ENCODE measurements around the gene SGO2. TPM values are rescaled to one million over a fixed set of nuclear protein-coding genes. Genes with fewer than 3 reads are reported as not detected.

Gene SGO2
- total RNA-seq, 1 experiment from 2014 or later, result 25.4 TPM

- Histone ChIP-seq H2AFZ (ENCODE audit: low read depth, low read length, poor library complexity, severe bottlenecking) (no peak overlapping the region), H3K9me2 (ENCODE audit: insufficient read depth) (no peaks in the 10 kb centered on the region), H3K27me3 (ENCODE audit: insufficient read depth, low read length) (no peaks in the 10 kb centered on the region), H3K4me2 (ENCODE audit: low read length) (no peak overlapping the region), H3K9ac (ENCODE audit: low read length) (no peak overlapping the region), H3K27ac (ENCODE audit: low read depth, low read length) (no peak overlapping the region), H3K4me3 (replicated peaks in 1 of 2; ENCODE audit: low read depth in 1 of 2, low read length in 2 of 2) (no peak overlapping the region), H3K36me3 (ENCODE audit: control insufficient read depth in 1 of 2, insufficient read depth in 2 of 2, low read length in 2 of 2) (peaks cover 0 to 8% of the 10 kb centered on the region in 2 experiments; a peak in 2 of 4 replicates), H3K4me1 (ENCODE audit: control insufficient read depth in 1 of 2, insufficient read depth in 2 of 2, low read length in 2 of 2) (peaks cover 0 to 6% of the 10 kb centered on the region in 2 experiments; a peak in 1 of 4 replicates), H4K20me1 (ENCODE audit: insufficient read depth) (no peaks in the 10 kb centered on the region), H3K79me2 (ENCODE audit: insufficient read depth, low read length) (no peaks in the 10 kb centered on the region), H3K9me3 (ENCODE audit: control insufficient read depth in 1 of 2, insufficient read depth in 1 of 2, low read depth in 1 of 2, low read length in 2 of 2) (no peaks in the 10 kb centered on the region)
- ChIA-PET CTCF (interaction anchor here (1.2 kb wide), 1 partner anchor 215 kb away, joined by 3 read pairs; no protein-coding TSS in a partner anchor), POLR2A (no interaction called here), RAD21 (ENCODE audit: low non-redundant PET in 1 of 2, low total read pairs in 2 of 2, uncharacterized antibody in 2 of 2, unreplicated experiment in 2 of 2) (no interaction called here)
- no peak for ATAC-seq
- no peak for DNase-seq (ENCODE audit: low read depth, low spot score)
- no TSS peak for BruUV-seq (replicated peaks)
- intact Hi-C loops (cut with micrococcal nuclease), result no loop called here
- TF ChIP-seq ATF3 (IDR thresholded peaks at IDR 0.05), result no peak
- TF ChIP-seq SIN3A (IDR thresholded peaks at IDR 0.05; ENCODE audit: low read depth), result no peak
- no peak for TF ChIP-seq ZNF274 (IDR thresholded peaks at IDR 0.05; ENCODE audit: low read depth, low read length)
Measured at GRCh38 chr2:200488169-200488568, 37.8 kb upstream of the SGO2 start.

DNA sequence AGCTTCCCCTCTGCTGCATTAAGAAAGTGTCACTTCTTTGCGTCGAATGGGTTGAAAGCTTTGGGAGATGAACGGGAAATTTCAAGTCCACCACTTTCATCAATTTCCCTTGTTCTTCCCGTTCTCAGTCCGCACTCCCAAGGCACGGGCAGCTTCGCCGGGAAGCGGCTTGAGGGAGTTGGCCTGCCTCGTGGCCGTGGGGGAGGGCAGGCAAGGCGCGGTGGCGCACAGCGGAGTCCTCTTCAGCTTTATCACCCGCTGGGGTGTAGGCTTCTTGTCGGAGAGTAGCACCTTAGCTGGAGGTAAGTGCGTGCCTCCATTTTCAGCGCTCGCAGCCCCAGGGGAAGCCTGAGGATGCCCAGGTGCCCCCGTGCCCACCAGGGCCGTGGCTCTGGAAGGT, 36.0 kb upstream of the SGO2 start:
- no TSS peak for BruUV-seq (replicated peaks)
- no peaks in the 10 kb centered on the region for H3K4me1 ChIP-seq (ENCODE audit: control insufficient read depth in 1 of 2, insufficient read depth in 2 of 2, low read length in 2 of 2)
- no peak overlapping the region for H3K4me2 ChIP-seq (ENCODE audit: low read length)
- TF ChIP-seq EZH2 (IDR thresholded peaks at IDR 0.05), result no peak
- TF ChIP-seq POLR2AphosphoS5 (IDR thresholded peaks at IDR 0.05; ENCODE audit: low read depth, low read length), result no peak
- TF ChIP-seq CBX3 (IDR thresholded peaks at IDR 0.05; ENCODE audit: low read depth), result no peak
- no peak for TF ChIP-seq ATF3 (IDR thresholded peaks at IDR 0.05)
- TF ChIP-seq, protein P1, sequence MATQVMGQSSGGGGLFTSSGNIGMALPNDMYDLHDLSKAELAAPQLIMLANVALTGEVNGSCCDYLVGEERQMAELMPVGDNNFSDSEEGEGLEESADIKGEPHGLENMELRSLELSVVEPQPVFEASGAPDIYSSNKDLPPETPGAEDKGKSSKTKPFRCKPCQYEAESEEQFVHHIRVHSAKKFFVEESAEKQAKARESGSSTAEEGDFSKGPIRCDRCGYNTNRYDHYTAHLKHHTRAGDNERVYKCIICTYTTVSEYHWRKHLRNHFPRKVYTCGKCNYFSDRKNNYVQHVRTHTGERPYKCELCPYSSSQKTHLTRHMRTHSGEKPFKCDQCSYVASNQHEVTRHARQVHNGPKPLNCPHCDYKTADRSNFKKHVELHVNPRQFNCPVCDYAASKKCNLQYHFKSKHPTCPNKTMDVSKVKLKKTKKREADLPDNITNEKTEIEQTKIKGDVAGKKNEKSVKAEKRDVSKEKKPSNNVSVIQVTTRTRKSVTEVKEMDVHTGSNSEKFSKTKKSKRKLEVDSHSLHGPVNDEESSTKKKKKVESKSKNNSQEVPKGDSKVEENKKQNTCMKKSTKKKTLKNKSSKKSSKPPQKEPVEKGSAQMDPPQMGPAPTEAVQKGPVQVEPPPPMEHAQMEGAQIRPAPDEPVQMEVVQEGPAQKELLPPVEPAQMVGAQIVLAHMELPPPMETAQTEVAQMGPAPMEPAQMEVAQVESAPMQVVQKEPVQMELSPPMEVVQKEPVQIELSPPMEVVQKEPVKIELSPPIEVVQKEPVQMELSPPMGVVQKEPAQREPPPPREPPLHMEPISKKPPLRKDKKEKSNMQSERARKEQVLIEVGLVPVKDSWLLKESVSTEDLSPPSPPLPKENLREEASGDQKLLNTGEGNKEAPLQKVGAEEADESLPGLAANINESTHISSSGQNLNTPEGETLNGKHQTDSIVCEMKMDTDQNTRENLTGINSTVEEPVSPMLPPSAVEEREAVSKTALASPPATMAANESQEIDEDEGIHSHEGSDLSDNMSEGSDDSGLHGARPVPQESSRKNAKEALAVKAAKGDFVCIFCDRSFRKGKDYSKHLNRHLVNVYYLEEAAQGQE (IDR thresholded peaks at IDR 0.05; ENCODE audit: low read depth), result no peak
- TF ChIP-seq, protein P2, sequence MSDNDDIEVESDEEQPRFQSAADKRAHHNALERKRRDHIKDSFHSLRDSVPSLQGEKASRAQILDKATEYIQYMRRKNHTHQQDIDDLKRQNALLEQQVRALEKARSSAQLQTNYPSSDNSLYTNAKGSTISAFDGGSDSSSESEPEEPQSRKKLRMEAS (IDR thresholded peaks at IDR 0.05), result no peak
- no peak for TF ChIP-seq CEBPB (IDR thresholded peaks at IDR 0.05; ENCODE audit: low read depth)
- no peak for TF ChIP-seq FOSL1 (IDR thresholded peaks at IDR 0.05; ENCODE audit: low read depth)
- TF ChIP-seq ZFX (IDR thresholded peaks at IDR 0.05), result no peak
- TF ChIP-seq ZBTB33 (IDR thresholded peaks at IDR 0.05; ENCODE audit: extremely low read depth, insufficient replicate concordance, low read length), result no peak
- no peak for TF ChIP-seq SRF (IDR thresholded peaks at IDR 0.05; ENCODE audit: low read depth)
- TF ChIP-seq TCF7L2 (IDR thresholded peaks at IDR 0.05; ENCODE audit: borderline replicate concordance, extremely low read depth, insufficient read depth, insufficient read length), result no peak
- H3K4me3 ChIP-seq (replicated peaks in 1 of 2; ENCODE audit: low read depth in 1 of 2, low read length in 2 of 2), result no peak overlapping the region
- DNase-seq (ENCODE audit: low read depth, low spot score), result no peak
- CTCF ChIA-PET, result no interaction called here
- POLR2A ChIA-PET, result no interaction called here
- H3K79me2 ChIP-seq (ENCODE audit: insufficient read depth, low read length), result no peaks in the 10 kb centered on the region
- H3K27me3 ChIP-seq (ENCODE audit: insufficient read depth, low read length), result no peaks in the 10 kb centered on the region
- intact Hi-C loops (cut with micrococcal nuclease), result no loop called here
- H3K36me3 ChIP-seq (ENCODE audit: control insufficient read depth in 1 of 2, insufficient read depth in 2 of 2, low read length in 2 of 2), result peaks cover 0 to 8% of the 10 kb centered on the region in 2 experiments; a peak in 2 of 4 replicates
- H3K9ac ChIP-seq (ENCODE audit: low read length), result no peak overlapping the region
- ATAC-seq, result no peak
- RAD21 ChIA-PET (ENCODE audit: low non-redundant PET in 1 of 2, low total read pairs in 2 of 2, uncharacterized antibody in 2 of 2, unreplicated experiment in 2 of 2), result no interaction called here
- no peaks in the 10 kb centered on the region for H3K9me3 ChIP-seq (ENCODE audit: control insufficient read depth in 1 of 2, insufficient read depth in 1 of 2, low read depth in 1 of 2, low read length in 2 of 2)
- H3K27ac ChIP-seq (ENCODE audit: low read depth, low read length), result no peak overlapping the region
- H4K20me1 ChIP-seq (ENCODE audit: insufficient read depth), result no peaks in the 10 kb centered on the region
- no peak overlapping the region for H2AFZ ChIP-seq (ENCODE audit: low read depth, low read length, poor library complexity, severe bottlenecking)
- no peaks in the 10 kb centered on the region for H3K9me2 ChIP-seq (ENCODE audit: insufficient read depth)
